GM13976 (cell line): ENCODE data around the gene KAT6B.
A peak's percentile ranks its signal among the peaks of the same experiment; 100 is the strongest.
"Not testable (repeated sequence)": the region's sequence is repeated elsewhere in the genome, so short reads cannot be mapped to it uniquely, and the experiment has no call there.

Source experiments
- DNase-seq: peaks from one replicate; pipeline ENCODE4 v3.0.0; 2012; ENCODE audit warnings: low spot score
- in situ Hi-C: fragments of 300-500 bp; cut with MboI; formaldehyde crosslinking; loops from one replicate; pipeline ENCODE4 v1.12.0; 2022; ENCODE audit warnings: low sequenced_read_pairs, mixed read lengths, inconsistent platforms; ENCODE audit not compliant: unreplicated experiment
- TF ChIP-seq, protein P1 (sequence below): IDR thresholded peaks from 2 replicates; pipeline ENCODE4 v1.5.1; 2012; ENCODE audit warnings: borderline replicate concordance, mild to moderate bottlenecking; ENCODE audit not compliant: insufficient read depth; ENCODE audit errors: extremely low read depth, missing control alignments, control extremely low read depth

KAT6B gene

DNA sequence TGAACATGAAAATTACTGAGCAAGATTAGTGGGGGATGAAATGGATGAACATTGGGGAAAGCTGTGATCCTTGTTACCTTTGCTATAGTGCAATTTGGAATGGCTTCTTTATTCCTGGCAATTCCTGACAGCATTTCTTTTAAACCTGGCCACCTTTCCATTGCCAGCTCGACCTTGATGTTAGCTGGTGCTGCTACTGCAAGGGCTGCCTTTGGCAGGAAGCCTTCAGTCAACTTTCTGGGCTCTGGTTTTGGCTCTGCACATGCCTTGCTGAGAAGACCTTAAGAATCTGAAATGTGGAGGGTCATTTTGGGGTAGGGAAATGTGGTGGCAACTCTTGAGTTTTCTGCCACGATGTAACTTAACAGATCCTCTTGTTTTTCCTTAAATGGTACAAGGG is 64.7 kb downstream of the KAT6B start:
- in situ Hi-C loops, result no loop called here
- TF ChIP-seq, protein P1, sequence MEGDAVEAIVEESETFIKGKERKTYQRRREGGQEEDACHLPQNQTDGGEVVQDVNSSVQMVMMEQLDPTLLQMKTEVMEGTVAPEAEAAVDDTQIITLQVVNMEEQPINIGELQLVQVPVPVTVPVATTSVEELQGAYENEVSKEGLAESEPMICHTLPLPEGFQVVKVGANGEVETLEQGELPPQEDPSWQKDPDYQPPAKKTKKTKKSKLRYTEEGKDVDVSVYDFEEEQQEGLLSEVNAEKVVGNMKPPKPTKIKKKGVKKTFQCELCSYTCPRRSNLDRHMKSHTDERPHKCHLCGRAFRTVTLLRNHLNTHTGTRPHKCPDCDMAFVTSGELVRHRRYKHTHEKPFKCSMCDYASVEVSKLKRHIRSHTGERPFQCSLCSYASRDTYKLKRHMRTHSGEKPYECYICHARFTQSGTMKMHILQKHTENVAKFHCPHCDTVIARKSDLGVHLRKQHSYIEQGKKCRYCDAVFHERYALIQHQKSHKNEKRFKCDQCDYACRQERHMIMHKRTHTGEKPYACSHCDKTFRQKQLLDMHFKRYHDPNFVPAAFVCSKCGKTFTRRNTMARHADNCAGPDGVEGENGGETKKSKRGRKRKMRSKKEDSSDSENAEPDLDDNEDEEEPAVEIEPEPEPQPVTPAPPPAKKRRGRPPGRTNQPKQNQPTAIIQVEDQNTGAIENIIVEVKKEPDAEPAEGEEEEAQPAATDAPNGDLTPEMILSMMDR, result no peak
- no peak for DNase-seq

DNA sequence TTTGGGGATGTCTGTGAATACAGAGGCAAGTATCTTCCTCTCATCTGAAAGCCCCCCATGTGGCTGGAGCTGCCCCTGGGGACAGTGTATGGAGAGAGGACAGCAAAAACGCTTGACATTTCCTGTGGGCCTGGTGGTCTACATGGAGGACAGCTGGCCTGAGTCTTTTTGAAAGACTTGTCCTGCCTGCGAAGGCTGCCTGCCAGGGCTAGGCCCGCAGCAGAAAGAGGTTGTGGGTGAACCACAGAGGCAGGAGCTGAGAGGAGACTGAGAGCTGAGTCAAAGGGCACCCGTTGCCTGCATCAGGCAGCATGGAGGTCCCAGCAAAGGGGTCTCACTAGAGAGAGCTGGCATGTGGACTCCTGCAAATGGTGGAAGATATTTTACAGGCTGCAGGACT is 66.4 kb downstream of the KAT6B start:
- no peak for DNase-seq
- TF ChIP-seq, protein P1, result no peak
- in situ Hi-C loops, result no loop called here

DNA sequence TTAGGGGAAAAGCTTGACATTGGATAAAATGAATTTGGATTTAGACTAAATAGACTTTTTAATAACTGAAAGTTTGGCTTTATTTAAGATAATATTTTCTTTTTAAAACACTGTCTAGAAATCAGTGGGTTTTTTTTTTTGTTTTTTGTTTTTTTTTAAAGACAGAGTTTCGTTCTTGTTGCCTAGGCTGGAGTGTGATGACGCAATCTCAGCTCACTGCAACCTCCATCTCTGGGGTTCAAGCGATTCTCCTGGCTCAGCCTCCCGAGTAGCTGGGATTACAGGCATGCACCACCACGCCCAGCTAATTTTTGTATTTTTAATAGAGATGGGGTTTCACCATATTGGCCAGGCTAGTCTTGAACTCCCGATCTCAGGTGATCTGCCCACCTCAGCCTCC is 66.9 kb downstream of the KAT6B start:
- DNase-seq, in situ Hi-C loops: not testable (repeated sequence)

DNA sequence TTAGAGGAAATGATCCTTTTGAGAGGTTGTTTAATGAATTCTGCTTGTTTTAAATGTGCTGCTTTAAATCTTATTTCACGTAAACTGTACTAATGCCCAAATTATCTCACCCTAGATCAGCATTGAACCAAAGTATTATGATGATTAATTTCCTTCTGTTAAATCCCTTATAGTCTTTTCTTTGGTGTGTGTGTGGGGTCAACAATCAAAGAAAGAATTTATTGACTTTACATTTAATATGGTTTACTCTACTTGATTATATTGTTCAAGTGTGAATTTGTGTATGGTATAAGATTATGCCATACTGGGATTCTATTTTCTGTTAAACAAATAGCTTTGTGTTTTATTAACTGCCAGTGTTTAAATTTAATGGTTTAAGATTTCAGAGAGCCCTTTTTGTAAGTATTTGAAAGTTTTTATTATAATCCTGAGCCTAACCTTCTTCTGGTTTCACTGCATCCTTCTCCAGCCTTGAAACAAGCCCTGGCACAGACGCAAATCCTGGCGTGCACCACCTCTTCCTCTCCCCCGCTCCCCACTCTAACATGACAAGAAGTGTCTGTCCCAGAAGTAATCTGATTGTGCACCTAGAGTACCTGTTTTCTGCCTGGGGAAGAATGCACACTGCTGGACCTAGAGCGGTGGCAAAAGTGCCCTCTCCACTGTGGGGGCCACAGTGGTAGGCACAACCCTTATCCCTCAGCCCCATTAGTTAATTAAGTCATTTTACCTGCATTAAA is 70.6 kb downstream of the KAT6B start:
- no peak for DNase-seq
- TF ChIP-seq, protein P1, result no peak
- in situ Hi-C loops, result no loop called here

DNA sequence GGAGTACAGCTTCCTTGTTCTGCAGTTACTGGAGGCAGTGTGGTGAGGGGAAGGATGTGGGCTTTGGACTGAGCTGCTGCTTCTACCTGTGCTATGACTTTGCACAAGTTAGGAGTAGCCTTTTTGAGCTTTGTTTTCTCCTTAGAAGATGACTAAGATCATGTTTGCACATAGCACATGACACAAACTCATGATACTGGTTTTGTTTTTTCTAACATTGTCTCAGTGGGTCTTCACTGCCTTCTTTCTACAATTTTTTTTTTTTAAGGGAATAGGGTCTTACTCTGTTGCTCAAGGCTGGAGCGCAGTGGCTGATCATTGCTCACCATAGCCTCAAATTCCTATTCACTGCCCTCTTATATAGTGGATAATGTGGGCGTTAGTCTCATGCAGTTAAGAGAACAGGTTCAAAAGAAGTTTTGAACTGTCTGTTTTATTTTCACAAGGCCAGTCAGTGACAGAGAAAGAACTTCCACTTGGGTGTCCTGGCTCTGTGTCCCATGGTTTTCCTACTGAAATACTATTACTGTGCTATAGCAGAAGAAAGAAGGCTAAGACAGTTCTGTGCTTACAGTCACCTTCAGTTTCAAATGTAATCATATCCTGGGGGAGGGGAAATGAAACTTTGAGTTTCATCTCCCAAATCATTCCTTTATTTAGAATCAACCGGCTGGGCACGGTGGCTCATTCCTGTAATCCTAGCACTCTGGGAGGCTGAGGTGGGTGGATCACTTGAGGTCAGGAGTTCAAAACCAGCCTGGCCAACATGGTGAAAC is 72.0 kb downstream of the KAT6B start:
- DNase-seq, result peak; percentile 35
- in situ Hi-C loops, result no loop called here
- TF ChIP-seq, protein P1, result no peak

DNA sequence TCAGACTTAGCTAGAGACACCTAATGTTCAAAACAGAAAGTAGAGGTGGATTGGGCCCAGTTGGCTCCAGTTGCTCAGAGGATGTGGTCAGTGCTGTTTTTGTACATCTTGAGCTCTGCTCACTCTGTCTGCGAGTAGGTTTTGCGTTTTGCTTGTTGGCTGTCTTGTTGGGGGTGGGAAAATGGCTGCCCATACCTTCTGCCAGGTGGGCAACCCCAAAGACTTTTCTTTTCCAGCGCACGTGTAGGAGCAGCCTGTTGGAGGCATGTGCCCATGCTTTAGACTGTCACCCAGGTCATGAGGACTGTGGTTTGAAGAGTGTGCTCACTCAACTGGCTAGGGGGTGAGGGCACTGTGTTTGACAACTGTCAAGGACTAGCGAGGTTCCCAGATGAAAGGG is 73.9 kb downstream of the KAT6B start:
- peak; percentile 25 for DNase-seq
- in situ Hi-C loops, result no loop called here
- TF ChIP-seq, protein P1, result no peak

DNA sequence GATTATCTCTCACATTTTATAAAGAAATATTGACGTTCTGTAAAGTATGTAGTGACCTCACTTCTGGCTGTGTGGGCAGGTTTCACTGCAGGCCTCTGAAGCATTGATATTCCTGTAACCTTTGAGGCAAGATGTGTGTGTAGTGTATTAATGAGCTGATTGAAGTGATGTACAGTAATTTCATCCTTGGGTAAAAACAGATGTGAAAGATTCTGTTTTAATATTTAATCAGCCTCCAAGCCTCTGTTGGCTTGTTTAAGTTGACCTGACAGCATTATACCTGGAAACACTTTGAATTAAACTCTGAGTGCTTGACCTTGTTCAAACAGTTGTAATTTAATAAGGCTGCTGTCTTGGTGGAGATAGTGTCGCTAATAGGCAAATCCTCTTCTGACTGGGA is 74.9 kb downstream of the KAT6B start:
- in situ Hi-C loops, result no loop called here
- TF ChIP-seq, protein P1, result no peak
- DNase-seq, result peak; percentile 17
